ENCODE data around the gene PPP1R3A. TPM values are rescaled to one million over a fixed set of nuclear protein-coding genes. Genes with fewer than 3 reads are reported as not detected.
A peak's percentile ranks its signal among the peaks of the same experiment; 100 is the strongest.

PPP1R3A gene, protein sequence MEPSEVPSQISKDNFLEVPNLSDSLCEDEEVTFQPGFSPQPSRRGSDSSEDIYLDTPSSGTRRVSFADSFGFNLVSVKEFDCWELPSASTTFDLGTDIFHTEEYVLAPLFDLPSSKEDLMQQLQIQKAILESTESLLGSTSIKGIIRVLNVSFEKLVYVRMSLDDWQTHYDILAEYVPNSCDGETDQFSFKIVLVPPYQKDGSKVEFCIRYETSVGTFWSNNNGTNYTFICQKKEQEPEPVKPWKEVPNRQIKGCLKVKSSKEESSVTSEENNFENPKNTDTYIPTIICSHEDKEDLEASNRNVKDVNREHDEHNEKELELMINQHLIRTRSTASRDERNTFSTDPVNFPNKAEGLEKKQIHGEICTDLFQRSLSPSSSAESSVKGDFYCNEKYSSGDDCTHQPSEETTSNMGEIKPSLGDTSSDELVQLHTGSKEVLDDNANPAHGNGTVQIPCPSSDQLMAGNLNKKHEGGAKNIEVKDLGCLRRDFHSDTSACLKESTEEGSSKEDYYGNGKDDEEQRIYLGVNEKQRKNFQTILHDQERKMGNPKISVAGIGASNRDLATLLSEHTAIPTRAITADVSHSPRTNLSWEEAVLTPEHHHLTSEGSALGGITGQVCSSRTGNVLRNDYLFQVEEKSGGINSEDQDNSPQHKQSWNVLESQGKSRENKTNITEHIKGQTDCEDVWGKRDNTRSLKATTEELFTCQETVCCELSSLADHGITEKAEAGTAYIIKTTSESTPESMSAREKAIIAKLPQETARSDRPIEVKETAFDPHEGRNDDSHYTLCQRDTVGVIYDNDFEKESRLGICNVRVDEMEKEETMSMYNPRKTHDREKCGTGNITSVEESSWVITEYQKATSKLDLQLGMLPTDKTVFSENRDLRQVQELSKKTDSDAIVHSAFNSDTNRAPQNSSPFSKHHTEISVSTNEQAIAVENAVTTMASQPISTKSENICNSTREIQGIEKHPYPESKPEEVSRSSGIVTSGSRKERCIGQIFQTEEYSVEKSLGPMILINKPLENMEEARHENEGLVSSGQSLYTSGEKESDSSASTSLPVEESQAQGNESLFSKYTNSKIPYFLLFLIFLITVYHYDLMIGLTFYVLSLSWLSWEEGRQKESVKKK
- polyA plus RNA-seq = under 1 TPM in 3 of 4 donors, not detected in 1; 0.01 to 0.27 (median 0.07) TPM
- long read RNA-seq, donor 1 = 0 reads
- long read RNA-seq, donor 2 = 0 reads
- long read RNA-seq, donor 3 = 0 reads
- long read RNA-seq, donor 4 = 0 reads
- long read RNA-seq, donor 5 = 0 reads
- long read RNA-seq, donor 6 = 0 reads
- long read RNA-seq, donor 7, full-length matches to known transcripts = 6 of 6 reads
- long read RNA-seq, donor 7, partial matches to known transcripts = 0 of 6 reads
- long read RNA-seq, donor 7, other reads (novel, unspliced or antisense) = 0 of 6 reads
- long read RNA-seq, donor 8 = 0 reads
- long read RNA-seq, donor 9 = 0 reads
- long read RNA-seq, donor 10 = 0 reads

DNA sequence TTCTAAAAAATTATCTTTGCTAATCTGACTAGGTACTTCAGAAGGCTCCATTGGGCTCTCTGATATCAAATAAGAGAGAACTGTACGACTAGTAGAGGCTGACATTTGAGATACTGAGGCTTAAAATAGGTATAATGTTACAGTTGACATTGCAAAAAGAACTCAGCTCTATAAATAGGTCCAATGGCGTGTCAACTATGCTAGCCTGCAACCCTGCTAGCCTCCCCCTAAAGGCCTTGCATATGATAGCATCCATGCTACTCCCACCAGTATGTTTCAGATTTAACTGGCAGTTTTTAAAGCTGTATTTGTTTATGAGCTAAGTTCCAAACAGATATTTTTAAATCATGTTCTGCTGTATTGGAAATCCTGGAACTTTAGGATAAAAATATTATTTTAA, at the start of gene PPP1R3A:
PPP1R3A (minus strand) TSS at position 64 of the 400 bp plus-strand sequence; CDS start at position 51, 13 bp downstream.
- DNase-seq (no peak), FAIRE-seq (no peak)
- Histone ChIP-seq H3K4me3 (ENCODE audit: low read depth in 1 of 3, low read length in 3 of 3) (no peak within 1 kb of the TSS), H3K27me3 (ENCODE audit: control insufficient read depth in 3 of 3, insufficient read depth in 3 of 3, low read length in 3 of 3) (no peaks in the 10 kb centered on the region), H3K36me3 (ENCODE audit: control insufficient read depth in 3 of 3, insufficient read depth in 2 of 3, low read depth in 1 of 3, low read length in 3 of 3) (no peaks in the 10 kb centered on the region), H3K4me1 (ENCODE audit: control insufficient read depth in 3 of 3, insufficient read depth in 2 of 3, low read depth in 1 of 3, low read length in 2 of 3) (peaks cover 0 to 7% (median 0%) of the 10 kb centered on the region in 3 donors), H3K9me3 (ENCODE audit: control insufficient read depth in 2 of 2, insufficient read depth in 1 of 2, low read depth in 1 of 2, low read length in 1 of 2) (no peaks in the 10 kb centered on the region), H3K27ac (ENCODE audit: low read depth in 1 of 3, low read length in 2 of 3) (no peak within 1 kb of the TSS)
- WGBS, 3 donors = 63 to 89% (median 71%) methylated on average over 2 of the region's 2 CpGs

DNA sequence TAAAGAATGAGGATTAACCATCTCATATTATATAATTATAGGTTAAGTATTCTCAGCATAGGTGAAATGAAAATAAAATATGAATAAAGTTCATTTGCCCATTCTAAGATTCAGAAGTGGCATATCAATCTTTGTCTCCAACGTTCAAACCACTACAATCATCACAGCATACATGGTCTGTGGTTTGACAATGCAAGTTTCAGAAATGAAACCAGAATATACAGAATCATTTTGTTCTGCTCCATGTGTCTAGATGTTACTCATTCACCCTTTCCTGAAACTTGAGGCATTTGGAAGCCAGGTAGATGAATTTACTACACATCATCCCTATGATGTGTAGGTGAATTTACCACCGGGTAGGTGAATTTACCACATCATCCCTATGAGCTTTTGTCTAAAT, 44.5 kb upstream of the PPP1R3A start:
- Histone ChIP-seq H3K4me3 (ENCODE audit: low read depth in 1 of 3, low read length in 3 of 3) (no peak overlapping the region), H3K4me1 (ENCODE audit: control insufficient read depth in 3 of 3, insufficient read depth in 2 of 3, low read depth in 1 of 3, low read length in 2 of 3) (no peaks in the 10 kb centered on the region), H3K27ac (ENCODE audit: low read depth in 1 of 3, low read length in 2 of 3) (no peak overlapping the region), H3K9me3 (ENCODE audit: control insufficient read depth in 2 of 2, insufficient read depth in 1 of 2, low read depth in 1 of 2, low read length in 1 of 2) (peaks cover 0 to 12% of the 10 kb centered on the region in 2 donors), H3K36me3 (ENCODE audit: control insufficient read depth in 3 of 3, insufficient read depth in 2 of 3, low read depth in 1 of 3, low read length in 3 of 3) (no peaks in the 10 kb centered on the region), H3K27me3 (ENCODE audit: control insufficient read depth in 3 of 3, insufficient read depth in 3 of 3, low read length in 3 of 3) (no peaks in the 10 kb centered on the region)
- WGBS, 3 donors = 70 to 77% (median 74%) methylated on average over 2 of the region's 2 CpGs
- FAIRE-seq (no peak), DNase-seq (no peak)

DNA sequence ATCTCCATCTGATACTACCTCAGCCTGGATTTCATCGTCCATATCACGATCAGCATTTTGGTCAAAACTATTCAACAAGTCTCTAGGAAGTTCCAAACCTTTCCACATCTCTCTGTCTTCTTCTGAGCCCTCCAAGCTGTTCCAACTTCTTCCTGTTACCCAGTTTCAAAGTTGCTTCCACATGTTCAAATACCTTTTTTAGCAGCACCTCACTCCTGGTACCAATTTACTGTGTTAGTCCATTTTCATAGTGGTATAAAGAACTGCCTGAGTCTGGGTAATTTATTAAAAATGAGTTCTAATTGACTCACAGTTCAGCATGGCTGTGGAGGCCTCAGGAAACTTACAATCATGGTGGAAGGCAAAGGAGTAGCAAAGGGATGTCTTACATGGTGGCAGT, 41.1 kb upstream of the PPP1R3A start:
- DNase-seq (no peak), FAIRE-seq (no peak)
- Histone ChIP-seq H3K27me3 (ENCODE audit: control insufficient read depth in 3 of 3, insufficient read depth in 3 of 3, low read length in 3 of 3) (no peaks in the 10 kb centered on the region), H3K36me3 (ENCODE audit: control insufficient read depth in 3 of 3, insufficient read depth in 2 of 3, low read depth in 1 of 3, low read length in 3 of 3) (no peaks in the 10 kb centered on the region), H3K4me1 (ENCODE audit: control insufficient read depth in 3 of 3, insufficient read depth in 2 of 3, low read depth in 1 of 3, low read length in 2 of 3) (no peaks in the 10 kb centered on the region), H3K9me3 (ENCODE audit: control insufficient read depth in 2 of 2, insufficient read depth in 1 of 2, low read depth in 1 of 2, low read length in 1 of 2) (peaks cover 0 to 23% of the 10 kb centered on the region in 2 donors), H3K27ac (ENCODE audit: low read depth in 1 of 3, low read length in 2 of 3) (no peak overlapping the region), H3K4me3 (ENCODE audit: low read depth in 1 of 3, low read length in 3 of 3) (no peak overlapping the region)
- 73 to 91% (median 78%) methylated on average over 2 of the region's 2 CpGs for WGBS, 3 donors

DNA sequence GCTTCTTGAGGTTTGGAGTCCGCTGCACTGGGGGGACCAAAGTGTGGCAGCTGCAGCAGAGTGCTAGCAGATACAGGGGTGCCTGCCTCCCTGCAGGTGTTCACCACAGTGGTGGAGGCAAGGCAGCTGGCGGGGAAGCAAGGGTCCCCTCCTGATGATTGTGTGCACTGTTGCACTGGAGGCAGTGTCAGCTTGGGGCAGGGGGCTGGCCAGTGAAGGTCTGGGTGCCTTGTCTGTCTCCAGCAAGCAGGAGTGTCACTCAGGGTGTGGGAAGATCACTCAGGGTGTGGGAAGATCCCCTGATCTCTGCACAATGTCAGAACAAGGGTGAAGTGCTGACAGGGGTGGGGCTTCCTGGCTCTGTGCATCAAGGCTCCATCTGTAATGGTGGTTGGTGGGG, 36.3 kb upstream of the PPP1R3A start:
- FAIRE-seq = no peak
- WGBS, 3 donors = 83 to 96% (median 87%) methylated on average over 2 of the region's 2 CpGs

DNA sequence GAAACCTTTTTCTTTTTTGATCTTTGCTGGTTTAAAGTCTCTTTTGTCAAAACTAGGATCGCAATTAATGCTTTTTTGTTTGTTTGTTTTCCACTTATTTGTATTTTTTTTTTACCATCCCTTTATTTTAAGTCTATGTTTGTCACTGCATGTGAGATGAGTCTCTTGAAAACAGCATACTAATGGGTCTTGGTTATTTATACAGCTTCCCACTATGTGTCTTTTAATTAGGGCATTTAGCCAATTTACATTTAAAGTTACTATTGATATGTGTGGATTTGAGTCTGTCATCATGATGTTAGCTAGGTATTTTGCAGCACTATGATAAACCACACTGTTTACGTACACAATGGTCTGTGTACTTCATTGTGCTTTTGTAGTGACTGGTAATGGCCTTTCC, 34.7 kb upstream of the PPP1R3A start:
- FAIRE-seq = no peak
- 83 to 90% (median 89%) methylated on average over 2 of the region's 2 CpGs for WGBS, 3 donors
- Histone ChIP-seq H3K4me3 (ENCODE audit: low read depth in 1 of 3, low read length in 3 of 3) (no peak overlapping the region), H3K9me3 (ENCODE audit: control insufficient read depth in 2 of 2, insufficient read depth in 1 of 2, low read depth in 1 of 2, low read length in 1 of 2) (peaks cover 0 to 12% of the 10 kb centered on the region in 2 donors), H3K27me3 (ENCODE audit: control insufficient read depth in 3 of 3, insufficient read depth in 3 of 3, low read length in 3 of 3) (no peaks in the 10 kb centered on the region), H3K36me3 (ENCODE audit: control insufficient read depth in 3 of 3, insufficient read depth in 2 of 3, low read depth in 1 of 3, low read length in 3 of 3) (no peaks in the 10 kb centered on the region), H3K27ac (ENCODE audit: low read depth in 1 of 3, low read length in 2 of 3) (no peak overlapping the region), H3K4me1 (ENCODE audit: control insufficient read depth in 3 of 3, insufficient read depth in 2 of 3, low read depth in 1 of 3, low read length in 2 of 3) (no peaks in the 10 kb centered on the region)
- DNase-seq = no peak

More for the DNA sequence above, 36.3 kb upstream of the PPP1R3A start:
- Histone ChIP-seq H3K27ac (ENCODE audit: low read depth in 1 of 3, low read length in 2 of 3) (no peak overlapping the region), H3K36me3 (ENCODE audit: control insufficient read depth in 3 of 3, insufficient read depth in 2 of 3, low read depth in 1 of 3, low read length in 3 of 3) (no peaks in the 10 kb centered on the region), H3K9me3 (ENCODE audit: control insufficient read depth in 2 of 2, insufficient read depth in 1 of 2, low read depth in 1 of 2, low read length in 1 of 2) (peaks cover 0 to 24% of the 10 kb centered on the region in 2 donors), H3K27me3 (ENCODE audit: control insufficient read depth in 3 of 3, insufficient read depth in 3 of 3, low read length in 3 of 3) (no peaks in the 10 kb centered on the region), H3K4me1 (ENCODE audit: control insufficient read depth in 3 of 3, insufficient read depth in 2 of 3, low read depth in 1 of 3, low read length in 2 of 3) (no peaks in the 10 kb centered on the region), H3K4me3 (ENCODE audit: low read depth in 1 of 3, low read length in 3 of 3) (no peak overlapping the region)
- no peak for DNase-seq

DNA sequence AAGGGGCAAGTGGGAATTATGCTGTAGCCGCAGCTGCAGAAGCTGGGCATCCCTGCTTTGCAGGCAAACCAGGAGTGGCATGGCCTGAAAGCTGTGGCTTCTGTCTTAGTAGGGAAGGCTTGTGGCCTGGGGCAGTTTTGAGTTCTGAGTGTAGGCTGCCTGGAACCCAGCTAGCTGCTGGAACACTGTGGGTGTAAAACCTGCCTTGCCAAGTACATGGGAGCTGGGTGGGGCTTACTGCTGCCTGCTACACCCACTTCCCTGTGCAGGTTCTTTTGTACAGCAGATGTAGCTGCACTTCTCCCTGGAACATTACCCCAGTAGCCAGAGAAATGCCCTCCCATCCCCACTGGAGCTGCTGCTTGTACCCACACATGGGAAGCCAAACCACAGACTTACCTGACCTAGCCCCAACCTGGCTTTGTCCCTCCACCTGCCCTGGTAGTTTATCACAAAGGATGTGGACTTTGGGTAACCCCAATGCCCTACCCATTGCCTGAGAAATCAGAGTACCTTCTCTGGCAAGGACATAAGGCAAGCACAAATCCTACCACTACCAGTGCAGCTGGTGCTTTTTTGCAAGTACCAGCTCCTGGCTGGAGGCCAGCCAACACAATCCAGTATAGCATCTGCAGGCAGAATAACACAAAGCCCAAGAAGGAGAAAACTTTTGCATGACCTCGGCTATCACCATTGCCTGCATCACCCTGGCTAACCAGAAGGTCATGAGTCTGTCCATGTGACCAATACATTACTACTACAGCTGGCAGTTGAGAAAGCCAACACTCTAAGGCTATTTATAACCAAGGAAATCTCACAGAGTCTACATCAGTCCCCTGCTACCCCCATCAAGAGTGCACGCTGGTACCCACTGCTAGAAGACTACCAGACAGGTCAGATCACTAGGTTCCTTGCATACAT, 26.5 kb upstream of the PPP1R3A start:
- Histone ChIP-seq H3K36me3 (ENCODE audit: control insufficient read depth in 3 of 3, insufficient read depth in 2 of 3, low read depth in 1 of 3, low read length in 3 of 3) (no peaks in the 10 kb centered on the region), H3K4me3 (ENCODE audit: low read depth in 1 of 3, low read length in 3 of 3) (no peak overlapping the region), H3K9me3 (ENCODE audit: control insufficient read depth in 2 of 2, insufficient read depth in 1 of 2, low read depth in 1 of 2, low read length in 1 of 2) (no peaks in the 10 kb centered on the region), H3K27me3 (ENCODE audit: control insufficient read depth in 3 of 3, insufficient read depth in 3 of 3, low read length in 3 of 3) (no peaks in the 10 kb centered on the region), H3K4me1 (ENCODE audit: control insufficient read depth in 3 of 3, insufficient read depth in 2 of 3, low read depth in 1 of 3, low read length in 2 of 3) (no peaks in the 10 kb centered on the region), H3K27ac (ENCODE audit: low read depth in 1 of 3, low read length in 2 of 3) (no peak overlapping the region)
- DNase-seq = peak in 1 of 2 donors; percentile 53
- 64 to 73% (median 66%) methylated on average over 3 of the region's 3 CpGs for WGBS, 3 donors
- FAIRE-seq = no peak

DNA sequence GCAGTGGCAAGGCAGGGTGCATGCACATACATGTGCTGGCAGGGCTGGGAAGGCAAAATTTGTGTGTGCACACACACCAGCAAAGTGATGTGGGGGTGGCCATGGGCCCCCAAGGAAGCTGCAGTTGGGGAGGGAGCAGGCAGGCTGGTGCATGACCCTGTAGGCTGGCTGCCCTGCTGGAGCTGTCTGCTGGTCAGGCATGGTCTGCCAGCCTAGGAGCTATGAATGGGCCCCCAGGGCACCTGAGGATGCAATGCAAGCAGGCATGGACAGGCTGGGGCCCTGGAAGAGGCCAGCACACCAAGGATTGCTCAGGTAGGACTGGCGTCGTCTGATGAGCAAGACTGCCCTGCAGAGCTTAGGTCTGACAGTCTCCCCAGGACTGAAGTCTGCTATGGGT, 18.2 kb upstream of the PPP1R3A start:
- H3K27me3 ChIP-seq (ENCODE audit: control insufficient read depth in 3 of 3, insufficient read depth in 3 of 3, low read length in 3 of 3) = no peaks in the 10 kb centered on the region
- H3K36me3 ChIP-seq (ENCODE audit: control insufficient read depth in 3 of 3, insufficient read depth in 2 of 3, low read depth in 1 of 3, low read length in 3 of 3) = no peaks in the 10 kb centered on the region
- 95 to 100% (median 96%) methylated on average over 2 of the region's 2 CpGs for WGBS, 3 donors
- H3K4me3 ChIP-seq (ENCODE audit: low read depth in 1 of 3, low read length in 3 of 3) = no peak overlapping the region
- no peak for DNase-seq
- H3K9me3 ChIP-seq (ENCODE audit: control insufficient read depth in 2 of 2, insufficient read depth in 1 of 2, low read depth in 1 of 2, low read length in 1 of 2) = peaks cover 0 to 5% of the 10 kb centered on the region in 2 donors
- H3K27ac ChIP-seq (ENCODE audit: low read depth in 1 of 3, low read length in 2 of 3) = no peak overlapping the region
- no peaks in the 10 kb centered on the region for H3K4me1 ChIP-seq (ENCODE audit: control insufficient read depth in 3 of 3, insufficient read depth in 2 of 3, low read depth in 1 of 3, low read length in 2 of 3)
- no peak for FAIRE-seq
